Uterus (tissue), 4 donors: ENCODE results near the gene MSI2. TPM values are rescaled to one million over a fixed set of nuclear protein-coding genes. Genes with fewer than 3 reads are reported as not detected.

Experiments
- DNase-seq, 2 donors: peaks; one replicate each; pipeline ENCODE4 v3.0.0-alpha.2; 2019 to 2020
- H3K27ac ChIP-seq, 2 donors: fragments of 200-600 bp; sonication (generic); 1 replicate in 1 of 2; 2 replicates in 1 of 2; pipeline ENCODE4 v1.5.1; 2016 to 2018
- H3K27me3 ChIP-seq, 2 donors: fragments of 200-600 bp; sonication (generic); one replicate each; pipeline ENCODE4 v1.5.1; 2018 to 2019; ENCODE audit warnings: control low read depth in 1 of 2
- H3K36me3 ChIP-seq, 2 donors: fragments of 200-600 bp; sonication (generic); one replicate each; pipeline ENCODE4 v1.5.1; 2019; ENCODE audit warnings: control low read depth in 1 of 2
- H3K4me1 ChIP-seq, 2 donors: fragments of 200-600 bp; sonication (generic); one replicate each; pipeline ENCODE4 v1.5.1; 2018 to 2019; ENCODE audit warnings: control low read depth in 1 of 2
- H3K4me3 ChIP-seq, 2 donors: fragments of 200-600 bp; sonication (generic); 1 replicate in 1 of 2; 2 replicates in 1 of 2; pipeline ENCODE4 v1.5.1; 2018 to 2019; ENCODE audit warnings: mild to moderate bottlenecking in 1 of 2
- H3K9me3 ChIP-seq, 2 donors: fragments of 200-600 bp; sonication (generic); one replicate each; pipeline ENCODE4 v1.5.1; 2019; ENCODE audit warnings: control low read depth in 1 of 2
- CTCF ChIP-seq, 4 experiments: fragments of 200-600 bp in 2 of 4; fragments of 450-650 bp in 2 of 4; sonication (generic) in 2 of 4; IDR thresholded peaks; one replicate each; pipeline ENCODE4 v1.5.1; 2016 to 2019; ENCODE audit warnings: antibody characterized with exemption in 4 of 4, mild to moderate bottlenecking in 2 of 4, moderate library complexity in 1 of 4
- POLR2A ChIP-seq, 2 donors: fragments of 450-650 bp; IDR thresholded peaks; one replicate each; pipeline ENCODE4 v1.6.1; 2016; ENCODE audit warnings: antibody characterized with exemption in 2 of 2, mild to moderate bottlenecking in 1 of 2, moderate library complexity in 1 of 2
- intact Hi-C: fragments of 100-400 bp; cut with DNase I; formaldehyde crosslinking; loops from one replicate; pipeline ENCODE4 v1.15.1; 2023; ENCODE audit warnings: low total_unique reads
- total RNA-seq, 4 donors: library from RNA; depleted of rRNA in 3 of 4; stranded (reverse); fragments of >200 nt in 3 of 4; gene quantifications; one replicate each; pipeline versions ENCODE4 v1.1.0 to v1.2.4, GENCODE V29; 2014 to 2023
- donor health status: DM: yes; HTN: yes; CAD: no.

The MSI2 gene
- total RNA-seq, 4 donors from 2014 or later, result 13.2 to 60.8 (median 44.5) TPM

DNA sequence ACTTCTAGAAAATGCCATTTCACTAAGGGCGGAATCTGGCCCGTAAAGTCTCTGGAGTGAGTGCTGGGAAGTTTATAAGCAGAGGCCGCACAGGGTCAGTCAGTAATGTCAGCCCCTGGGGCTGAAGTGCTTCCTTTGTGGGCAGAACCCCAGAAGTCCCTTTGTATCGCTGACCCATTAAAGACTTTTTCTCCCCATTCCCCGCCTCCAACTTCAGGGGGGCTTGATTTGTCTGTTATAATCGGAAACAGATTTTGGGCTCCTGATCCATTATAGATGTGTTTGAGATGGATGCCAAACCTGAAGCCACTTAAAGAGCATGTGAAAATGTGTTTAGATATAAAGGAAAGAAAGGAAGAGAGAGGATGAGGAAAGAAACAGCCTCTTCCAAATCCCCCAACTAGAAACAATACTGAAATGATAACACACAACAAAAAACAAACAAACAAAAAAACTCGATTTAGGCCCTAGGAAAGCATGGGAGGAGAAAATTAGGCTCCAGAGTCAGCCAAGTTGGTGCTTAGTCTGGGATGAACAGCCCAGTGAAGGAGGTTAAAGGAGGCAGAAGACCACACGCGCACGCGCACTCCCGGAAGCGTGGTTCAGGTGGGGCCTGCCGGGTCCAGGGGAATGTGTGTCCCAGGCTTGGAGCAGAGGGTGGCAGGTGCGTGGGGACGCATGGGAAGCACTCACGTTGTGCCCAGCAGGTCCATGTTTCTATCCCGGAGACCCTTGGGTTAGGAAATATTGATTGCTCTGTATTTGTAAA lies 27.1 kb downstream of the MSI2 start:
- intact Hi-C loops, result no loop called here

DNA sequence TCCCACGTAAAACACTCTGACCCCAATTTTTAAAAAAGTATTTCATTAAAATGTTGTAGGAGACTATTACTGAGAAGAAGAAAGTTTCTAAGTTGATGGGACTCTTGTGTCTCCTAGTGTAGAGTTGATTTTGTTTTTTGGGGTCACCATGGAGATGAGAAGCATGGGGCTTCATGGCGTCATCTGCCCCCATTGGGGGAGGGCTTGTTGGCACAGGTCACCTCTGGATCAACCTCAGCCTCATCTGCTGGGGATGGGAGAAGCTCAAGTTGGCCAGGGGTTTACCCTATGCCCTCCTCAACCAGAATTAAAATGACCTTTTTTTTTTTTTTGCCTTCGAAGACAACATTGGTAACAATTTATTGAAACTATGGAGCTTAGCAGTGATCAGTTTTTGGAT lies 28.3 kb downstream of the MSI2 start:
- TF ChIP-seq POLR2A (IDR thresholded peaks at IDR 0.05), result no peak
- no peak for TF ChIP-seq CTCF (IDR thresholded peaks at IDR 0.05)

More for the DNA sequence above, 27.1 kb downstream of the MSI2 start:
- TF ChIP-seq POLR2A (IDR thresholded peaks at IDR 0.05), result no peak
- no peak for TF ChIP-seq CTCF (IDR thresholded peaks at IDR 0.05)
- H3K9me3 ChIP-seq, result no peaks in the 10 kb centered on the region
- H3K27me3 ChIP-seq, result no peaks in the 10 kb centered on the region
- H3K27ac ChIP-seq, result no peak overlapping the region
- H3K36me3 ChIP-seq, result no peaks in the 10 kb centered on the region
- H3K4me1 ChIP-seq, result no peaks in the 10 kb centered on the region
- no peak overlapping the region for H3K4me3 ChIP-seq
- DNase-seq, result no peak

GRCh38 chr17:57284984-57285646 lies 28.8 kb downstream of the MSI2 start:
- intact Hi-C loops, result no loop called here
- Histone ChIP-seq H3K27me3 (no peaks in the 10 kb centered on the region), H3K9me3 (no peaks in the 10 kb centered on the region), H3K27ac (no peak overlapping the region), H3K36me3 (no peaks in the 10 kb centered on the region), H3K4me3 (no peak overlapping the region), H3K4me1 (peaks cover 0 to 6% of the 10 kb centered on the region in 2 donors)
- DNase-seq, result no peak
- TF ChIP-seq CTCF (IDR thresholded peaks at IDR 0.05) (no peak), POLR2A (IDR thresholded peaks at IDR 0.05) (no peak)

More for the DNA sequence above, 28.3 kb downstream of the MSI2 start:
- Histone ChIP-seq H3K27me3 (no peaks in the 10 kb centered on the region), H3K4me1 (peaks cover 0 to 6% of the 10 kb centered on the region in 2 donors), H3K36me3 (no peaks in the 10 kb centered on the region), H3K27ac (no peak overlapping the region), H3K9me3 (no peaks in the 10 kb centered on the region), H3K4me3 (no peak overlapping the region)
- no peak for DNase-seq
- intact Hi-C loops, result no loop called here

GRCh38 chr17:57285701-57286100 lies 29.4 kb downstream of the MSI2 start:
- TF ChIP-seq CTCF (IDR thresholded peaks at IDR 0.05) (no peak), POLR2A (IDR thresholded peaks at IDR 0.05) (no peak)
- H3K9me3 ChIP-seq, result no peaks in the 10 kb centered on the region
- DNase-seq, result no peak
- no peak overlapping the region for H3K27ac ChIP-seq
- H3K36me3 ChIP-seq, result no peaks in the 10 kb centered on the region
- peaks cover 0 to 6% of the 10 kb centered on the region in 2 donors for H3K4me1 ChIP-seq
- intact Hi-C loops, result no loop called here
- no peak overlapping the region for H3K4me3 ChIP-seq
- no peaks in the 10 kb centered on the region for H3K27me3 ChIP-seq
